T-helper 1 cell (primary cell): Measurements from ENCODE around the gene KBTBD13.
A peak's percentile ranks its signal among the peaks of the same experiment; 100 is the strongest.
"Not testable (repeated sequence)": the region's sequence is repeated elsewhere in the genome, so short reads cannot be mapped to it uniquely, and the experiment has no call there.

Experiments
- DNase-seq, 5 donors: peaks; one replicate each; pipeline ENCODE4 v3.0.0-alpha.2; 2012 to 2020
- total RNA-seq, 4 donors: gene quantifications; one replicate each; lab custom pipeline; 2026; lab: John Stamatoyannopoulos, UW

Gene KBTBD13
- 0 reads per million in 4 donors for total RNA-seq

GRCh38 chr15:65076486-65077290 is at the start of gene KBTBD13:
Gene KBTBD13 (plus strand): TSS chr15:65076746. CDS start chr15:65076816, 70 bp downstream.
- DNase-seq: no peak

GRCh38 chr15:65026756-65027155 is 49.8 kb upstream of the KBTBD13 start:
- no peak for DNase-seq

GRCh38 chr15:65027593-65027992 is 49.0 kb upstream of the KBTBD13 start:
- DNase-seq: no peak

- DNase-seq: no peak
Measured at GRCh38 chr15:65028338-65028737, 48.2 kb upstream of the KBTBD13 start.

- peak; percentile 83 to 92 (median 89) for DNase-seq
Measured at GRCh38 chr15:65028921-65029735, 47.4 kb upstream of the KBTBD13 start, which contains the start of gene MTFMT. Gene MTFMT (minus strand): TSS chr15:65029639. CDS start chr15:65029613, 26 bp downstream.

- DNase-seq: no peak
Measured at GRCh38 chr15:65029736-65030208, 46.8 kb upstream of the KBTBD13 start.

GRCh38 chr15:65032801-65033537 is 43.6 kb upstream of the KBTBD13 start:
- peak in 2 of 5 donors; percentile 22 to 66 for DNase-seq

GRCh38 chr15:65033659-65034269 is 42.8 kb upstream of the KBTBD13 start:
- DNase-seq: peak in 2 of 5 donors; percentile 10 to 44

- no peak for DNase-seq
Measured at GRCh38 chr15:65034719-65035118, 41.8 kb upstream of the KBTBD13 start.

- no peak for DNase-seq
Measured at GRCh38 chr15:65037309-65037708, 39.2 kb upstream of the KBTBD13 start.

- DNase-seq: no peak
Measured at GRCh38 chr15:65038428-65038827, 38.1 kb upstream of the KBTBD13 start.

- no peak for DNase-seq
Measured at GRCh38 chr15:65038836-65039235, 37.7 kb upstream of the KBTBD13 start.

GRCh38 chr15:65040461-65040860 is 36.1 kb upstream of the KBTBD13 start:
- no peak for DNase-seq

- no peak for DNase-seq
Measured at GRCh38 chr15:65041787-65042186, 34.8 kb upstream of the KBTBD13 start.

GRCh38 chr15:65042776-65043327 is 33.7 kb upstream of the KBTBD13 start:
- no peak for DNase-seq

- not testable (repeated sequence) for DNase-seq
Measured at GRCh38 chr15:65044218-65044617, 32.3 kb upstream of the KBTBD13 start.

GRCh38 chr15:65044724-65045481 is 31.6 kb upstream of the KBTBD13 start, which contains the start of gene SLC51B:
Gene SLC51B (plus strand): TSS chr15:65045387. CDS start chr15:65050005, 4,618 bp downstream.
- DNase-seq: no peak

GRCh38 chr15:65048241-65048640 is 28.3 kb upstream of the KBTBD13 start:
- DNase-seq: no peak

- peak; percentile 69 to 84 (median 80) for DNase-seq
Measured at GRCh38 chr15:65049418-65049840, 27.1 kb upstream of the KBTBD13 start.

- DNase-seq: no peak
Measured at GRCh38 chr15:65050270-65050669, 26.3 kb upstream of the KBTBD13 start.

- no peak for DNase-seq
Measured at GRCh38 chr15:65051266-65051665, 25.3 kb upstream of the KBTBD13 start.
